Fibroblast of the conjunctiva (primary cell): ENCODE data around the gene SPTBN4.
"Not testable (repeated sequence)": the region's sequence is repeated elsewhere in the genome, so short reads cannot be mapped to it uniquely, and the experiment has no call there.

Source experiments
- DNase-seq: peaks from one replicate; pipeline ENCODE4 v3.0.0-alpha.2; 2010; ENCODE audit warnings: low read depth

SPTBN4 gene

GRCh38 chr19:40507892-40508291, 41.1 kb downstream of the SPTBN4 start:
- DNase-seq, result no peak

DNA sequence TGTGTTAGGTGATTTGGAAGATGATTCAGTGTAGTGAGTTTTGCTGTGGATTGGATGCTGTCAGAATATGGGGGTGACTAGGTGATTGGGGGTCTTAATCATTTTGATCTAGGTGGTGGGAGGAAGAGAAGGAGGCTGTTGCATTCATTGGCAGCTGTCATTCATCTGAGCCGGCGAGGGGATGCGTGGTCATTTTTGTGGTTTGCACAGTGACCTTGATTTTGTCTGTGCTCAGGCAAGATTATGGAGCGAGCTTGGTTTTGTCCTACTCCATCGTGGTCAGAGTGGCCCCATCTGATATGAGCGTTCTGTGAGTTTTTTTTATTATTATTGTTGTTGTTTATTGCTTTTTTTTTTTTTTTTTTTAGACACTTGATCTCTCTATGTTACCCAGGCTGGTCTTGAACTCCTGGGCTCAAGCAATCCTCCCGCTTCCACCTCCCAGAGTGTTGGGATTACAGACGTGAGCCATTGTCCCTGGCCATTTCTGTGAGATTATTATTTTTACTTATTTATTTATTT, 42.0 kb downstream of the SPTBN4 start:
- no peak for DNase-seq

DNA sequence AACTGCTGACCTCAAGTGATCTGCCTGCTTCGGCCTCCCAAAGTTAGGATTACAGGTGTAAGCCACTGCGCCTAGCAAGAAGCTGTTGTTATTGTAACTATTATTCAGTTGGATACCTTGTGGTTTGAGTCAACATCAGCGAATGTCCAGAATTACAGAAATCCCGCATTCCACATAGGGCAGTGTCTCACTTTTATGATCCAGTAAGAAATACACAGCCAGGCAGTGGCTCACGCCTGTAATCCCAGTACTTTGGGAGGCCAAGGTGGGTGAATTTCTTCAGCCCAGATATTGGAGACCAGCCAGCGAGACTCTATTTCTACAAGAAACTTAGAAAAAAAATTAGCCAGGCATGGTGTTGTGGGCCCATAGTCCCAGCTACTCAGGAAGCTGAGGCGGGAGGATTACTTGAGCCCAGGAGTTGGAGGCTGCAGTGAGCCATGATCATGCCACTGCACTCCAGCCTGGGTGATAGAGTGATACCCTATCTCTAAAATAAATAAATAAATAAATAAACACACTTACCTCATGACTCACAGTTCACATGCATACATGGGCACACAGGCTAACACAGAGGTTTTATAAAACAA, 43.8 kb downstream of the SPTBN4 start:
- no peak for DNase-seq

DNA sequence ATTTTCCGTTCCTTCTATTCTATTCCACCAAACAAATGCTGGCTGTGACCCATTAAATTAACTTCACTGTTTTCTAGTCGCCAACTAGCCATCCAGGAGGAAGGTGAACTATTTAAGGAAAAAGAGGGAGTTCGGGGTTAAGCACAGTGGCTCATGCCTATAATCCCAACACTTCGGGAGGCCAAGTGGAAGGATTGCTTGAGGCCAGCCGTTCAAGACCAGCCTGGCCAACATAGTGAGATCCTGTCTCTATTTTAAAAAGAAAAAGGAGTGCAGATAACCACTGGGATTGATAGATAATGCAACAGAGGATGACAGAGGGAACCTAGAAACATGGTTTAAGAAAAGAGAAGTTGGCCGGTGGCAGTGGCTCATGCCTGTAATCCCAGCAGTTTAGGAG, 44.7 kb downstream of the SPTBN4 start:
- DNase-seq, result no peak

DNA sequence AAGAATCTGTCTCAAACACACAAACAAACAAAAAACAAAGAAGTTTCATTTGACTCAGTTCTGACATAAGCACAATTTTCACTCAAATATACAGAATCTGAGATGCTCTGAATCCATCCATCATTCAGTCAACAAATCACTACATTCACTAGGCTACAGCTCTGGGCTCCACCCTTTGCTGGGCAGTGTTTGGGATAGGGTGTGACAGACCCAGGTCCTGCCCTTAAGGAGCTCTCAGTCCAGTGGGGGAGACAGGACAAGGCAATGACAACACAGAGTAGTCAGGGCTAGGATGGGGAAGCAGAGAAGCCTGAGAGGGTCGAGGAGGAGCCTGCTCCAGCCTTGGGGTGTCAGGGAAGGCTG, 45.3 kb downstream of the SPTBN4 start:
- DNase-seq, result no peak

- DNase-seq, result no peak
Measured at GRCh38 chr19:40512473-40513344, 45.9 kb downstream of the SPTBN4 start.

DNA sequence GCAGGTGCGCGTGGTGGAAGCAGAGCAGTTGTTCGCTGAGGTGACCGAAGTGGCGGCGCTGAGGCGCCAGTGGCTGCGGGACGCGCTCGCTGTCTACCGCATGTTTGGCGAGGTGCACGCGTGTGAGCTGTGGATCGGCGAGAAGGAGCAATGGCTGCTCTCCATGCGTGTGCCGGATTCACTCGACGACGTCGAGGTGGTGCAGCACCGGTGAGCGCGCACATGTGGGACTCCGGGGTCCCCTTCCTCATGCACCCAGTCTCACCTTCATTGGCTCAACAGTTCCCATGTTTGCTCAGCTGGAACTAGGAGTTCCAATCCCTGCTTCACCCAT, 46.5 kb downstream of the SPTBN4 start:
- DNase-seq, result no peak

DNA sequence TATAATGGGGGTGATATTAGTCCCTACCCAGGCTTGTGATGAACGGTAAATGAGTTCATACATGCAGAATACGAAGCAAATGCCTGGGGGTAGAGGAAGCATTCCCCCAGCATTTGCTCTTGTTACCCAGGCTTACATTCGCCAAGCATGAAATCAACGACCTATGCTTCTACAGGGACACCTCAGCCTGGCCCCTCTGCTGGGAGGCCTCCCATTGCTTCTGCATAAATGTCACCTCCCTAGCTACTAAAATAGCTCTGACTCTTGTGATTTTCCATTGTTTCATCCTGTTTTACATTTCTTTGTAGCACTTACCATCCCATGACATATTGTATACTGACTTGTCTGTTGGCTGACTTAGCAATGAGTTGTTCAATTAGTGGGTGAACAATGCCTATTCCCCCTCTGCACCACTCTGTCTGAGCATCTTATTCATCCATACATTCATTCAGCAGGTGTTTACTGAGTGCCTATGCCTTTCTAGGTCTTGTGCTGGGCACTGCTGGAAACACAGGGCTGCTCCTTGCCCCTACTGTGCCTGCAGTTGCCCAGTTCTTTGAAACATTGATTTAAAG, 47.0 kb downstream of the SPTBN4 start:
- DNase-seq, result no peak

- DNase-seq, result no peak
Measured at GRCh38 chr19:40517248-40517647, 50.4 kb downstream of the SPTBN4 start.

DNA sequence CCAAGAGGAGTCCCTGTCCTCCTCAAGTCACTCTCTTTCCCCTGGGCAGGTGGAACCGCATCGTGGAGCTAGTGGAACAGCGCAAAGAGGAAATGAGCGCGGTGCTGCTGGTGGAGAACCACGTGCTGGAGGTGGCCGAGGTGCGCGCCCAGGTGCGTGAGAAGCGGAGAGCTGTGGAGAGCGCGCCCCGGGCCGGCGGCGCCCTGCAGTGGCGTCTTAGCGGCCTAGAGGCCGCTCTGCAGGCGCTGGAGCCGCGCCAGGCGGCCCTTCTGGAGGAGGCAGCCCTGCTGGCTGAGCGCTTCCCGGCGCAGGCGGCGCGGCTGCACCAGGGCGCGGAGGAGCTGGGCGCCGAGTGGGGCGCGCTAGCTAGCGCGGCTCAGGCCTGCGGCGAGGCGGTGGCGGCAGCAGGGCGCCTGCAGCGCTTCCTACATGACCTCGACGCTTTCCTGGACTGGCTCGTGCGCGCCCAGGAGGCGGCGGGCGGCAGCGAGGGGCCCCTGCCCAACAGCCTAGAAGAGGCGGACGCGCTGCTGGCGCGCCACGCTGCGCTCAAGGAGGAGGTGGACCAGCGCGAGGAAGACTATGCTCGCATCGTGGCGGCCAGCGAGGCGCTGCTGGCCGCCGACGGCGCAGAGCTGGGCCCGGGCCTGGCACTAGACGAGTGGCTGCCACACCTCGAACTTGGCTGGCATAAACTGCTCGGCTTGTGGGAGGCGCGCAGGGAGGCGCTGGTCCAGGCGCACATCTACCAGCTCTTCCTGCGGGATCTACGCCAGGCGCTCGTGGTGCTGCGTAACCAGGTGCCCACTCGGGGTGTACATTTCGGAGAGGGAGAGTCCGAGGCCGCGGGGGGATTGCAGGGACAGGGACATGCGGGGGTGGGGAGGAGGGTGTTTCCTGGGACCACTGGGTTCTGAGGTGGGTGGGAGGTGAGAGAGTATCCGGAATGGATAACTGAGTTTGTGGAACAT, 52.8 kb downstream of the SPTBN4 start:
- DNase-seq, result no peak

- DNase-seq, result no peak
Measured at GRCh38 chr19:40521276-40521675, 54.5 kb downstream of the SPTBN4 start.

- DNase-seq, result not testable (repeated sequence)
Measured at GRCh38 chr19:40521900-40522299, 55.1 kb downstream of the SPTBN4 start.

DNA sequence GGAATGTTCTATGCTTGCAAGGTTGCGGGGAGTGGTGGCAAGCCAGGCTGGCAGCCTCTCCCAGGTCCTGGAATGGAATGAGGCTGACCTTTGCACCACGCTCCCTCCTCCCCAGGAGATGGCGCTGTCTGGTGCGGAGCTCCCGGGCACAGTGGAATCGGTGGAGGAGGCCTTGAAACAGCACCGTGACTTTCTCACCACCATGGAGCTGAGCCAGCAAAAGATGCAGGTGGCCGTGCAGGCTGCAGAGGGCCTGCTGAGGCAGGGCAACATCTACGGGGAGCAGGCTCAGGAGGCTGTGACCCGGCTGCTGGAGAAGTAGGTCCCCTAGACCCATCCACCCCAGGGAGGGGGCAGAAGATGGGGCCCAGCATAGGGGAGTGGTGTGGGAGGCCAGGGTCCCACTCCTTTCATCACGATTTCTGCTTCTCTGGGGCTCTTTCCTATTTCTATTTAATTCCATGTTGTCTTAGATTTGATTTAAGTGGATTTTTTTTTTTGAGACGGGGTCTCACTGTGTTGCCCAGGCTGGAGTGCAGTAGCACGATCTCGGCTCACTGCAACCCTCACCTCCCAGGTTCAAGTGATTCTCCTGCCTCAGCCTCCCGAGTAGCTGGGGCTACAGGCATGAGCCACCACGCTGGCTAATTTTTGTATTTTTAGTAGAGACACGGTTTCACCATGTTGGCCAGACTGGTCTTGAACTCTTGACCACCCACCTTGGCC, 56.7 kb downstream of the SPTBN4 start:
- no peak for DNase-seq

- no peak for DNase-seq
Measured at GRCh38 chr19:40524133-40524549, 57.3 kb downstream of the SPTBN4 start.

DNA sequence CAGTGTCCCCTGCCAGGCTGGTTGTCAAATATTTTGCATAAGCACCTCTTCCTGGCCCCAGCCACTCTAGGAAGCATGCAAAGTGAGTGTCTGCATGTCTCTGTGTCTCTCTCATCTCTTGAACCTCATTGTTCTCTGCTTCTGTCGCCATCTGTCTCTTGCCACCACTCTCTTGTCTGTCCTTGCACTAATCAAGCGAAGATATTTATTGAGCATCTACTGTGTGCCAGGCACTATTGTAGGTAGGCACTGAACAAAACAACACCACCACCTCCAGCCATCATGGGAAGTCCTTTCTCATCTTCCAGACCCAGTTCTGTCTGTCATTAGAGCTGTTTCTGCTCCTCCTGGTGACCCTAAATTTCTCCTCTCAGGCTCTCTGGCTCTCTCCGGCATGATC, 57.9 kb downstream of the SPTBN4 start:
- no peak for DNase-seq

DNA sequence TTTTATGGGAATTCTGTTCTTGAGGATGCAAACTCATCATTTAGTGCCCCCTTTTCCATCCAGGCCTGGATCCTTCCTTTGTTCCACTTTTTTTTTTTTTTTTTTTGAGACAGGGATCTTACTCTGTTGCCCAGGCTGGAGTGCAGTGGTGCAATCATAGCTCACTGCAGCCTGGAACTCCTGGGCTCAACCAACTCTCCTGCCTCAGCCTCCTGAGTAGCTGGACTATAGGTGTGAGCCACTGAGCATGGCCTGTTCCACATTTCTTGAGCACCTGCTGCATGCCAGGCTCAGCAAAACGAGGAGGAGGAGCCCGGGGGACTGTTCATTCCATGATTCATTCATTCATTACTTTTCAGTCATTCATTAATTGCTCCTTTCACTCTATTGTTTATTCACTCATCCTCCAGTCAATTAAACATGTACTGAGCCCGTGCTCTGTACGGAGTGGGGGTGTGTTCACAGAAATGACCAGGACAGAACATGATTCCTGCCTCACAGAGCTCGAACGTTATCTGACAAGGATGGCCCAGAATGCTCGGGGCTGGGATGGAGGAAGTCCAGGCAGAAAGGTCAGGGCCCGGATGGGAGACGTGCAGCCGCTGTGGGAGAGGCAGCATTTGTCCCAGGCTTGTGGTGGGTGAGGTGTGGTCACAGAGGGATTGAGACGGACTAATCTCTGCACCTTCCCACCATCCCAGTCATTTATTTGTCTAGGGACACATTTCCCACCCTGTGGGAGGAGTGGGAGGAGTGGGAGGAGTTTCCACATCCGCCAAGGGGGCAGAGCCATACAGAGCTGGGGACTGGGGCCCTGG, 58.6 kb downstream of the SPTBN4 start:
- no peak for DNase-seq

DNA sequence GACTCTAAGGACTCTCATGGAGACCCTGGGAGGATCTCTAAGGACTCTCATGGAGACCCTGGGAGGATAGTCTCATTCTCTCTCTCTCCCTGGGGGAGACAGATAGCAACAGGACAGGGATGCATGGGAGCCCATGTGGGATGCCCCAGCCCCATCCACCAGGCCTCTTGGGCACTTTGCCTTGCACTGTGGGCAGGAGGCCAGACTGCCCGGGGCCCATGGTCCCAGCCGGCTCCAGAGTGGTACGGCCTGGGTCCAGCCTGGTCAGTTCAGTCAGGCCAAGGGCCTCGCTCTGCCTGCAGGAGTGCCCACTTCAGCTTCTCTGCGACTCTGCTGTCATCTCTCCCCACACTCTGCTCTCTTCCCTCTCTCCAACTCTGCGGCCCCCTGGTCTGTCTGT, 61.3 kb downstream of the SPTBN4 start:
- no peak for DNase-seq

DNA sequence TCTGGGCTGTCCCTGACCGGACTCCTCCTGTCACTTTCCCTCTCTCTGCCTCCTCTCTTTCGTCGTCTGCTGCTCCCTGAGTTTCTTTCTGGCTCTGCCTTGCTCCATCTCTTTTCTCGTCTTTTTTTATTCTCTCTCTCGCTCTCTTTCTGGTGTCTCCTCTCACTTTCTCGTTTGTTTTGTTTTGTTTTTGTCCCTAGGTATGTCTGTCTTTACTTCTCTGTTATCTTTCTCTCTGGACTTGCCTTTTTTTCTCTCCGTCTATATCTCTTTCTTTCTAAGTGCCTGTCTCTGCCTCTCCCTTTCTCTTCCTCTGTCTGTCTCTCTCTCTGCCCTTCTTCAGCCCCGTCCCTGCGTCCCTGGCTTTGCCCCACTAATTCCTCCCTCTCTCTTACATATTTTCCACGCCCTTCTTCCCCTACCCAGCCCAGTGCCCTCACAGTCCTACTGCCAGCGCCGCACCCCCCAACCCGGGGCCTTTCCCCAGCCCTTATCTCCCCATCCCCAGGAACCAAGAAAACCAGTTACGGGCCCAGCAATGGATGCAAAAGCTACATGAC, 61.8 kb downstream of the SPTBN4 start:
- no peak for DNase-seq

GRCh38 chr19:40529093-40529954, 62.5 kb downstream of the SPTBN4 start:
- peak; percentile 43 for DNase-seq
